Natural killer cell (primary cell): ENCODE data around the gene SOBP. TPM values are rescaled to one million over a fixed set of nuclear protein-coding genes. Genes with fewer than 3 reads are reported as not detected.

ENCODE experiments used
- ATAC-seq, 3 donors: fragments of 150-1000 bp in 2 of 3; fragments of 200-7000 bp in 1 of 3; cut with Tn5 transposase; 1 replicate in 1 of 3; 2 replicates in 2 of 3; pipeline ENCODE4 v1.10.0; 2021; ENCODE audit warnings: mild to moderate bottlenecking in 2 of 3, moderate library complexity in 2 of 3
- DNase-seq, 2 donors: peaks; one replicate each; pipeline versions ENCODE4 v3.0.0 to v3.0.0-alpha.2; 2013 to 2021; ENCODE audit warnings: mixed read lengths in 1 of 2
- H3K27ac ChIP-seq: one replicate; pipeline ENCODE4 v1.5.1; 2013; ENCODE audit warnings: mild to moderate bottlenecking, low read length
- H3K27me3 ChIP-seq: one replicate; pipeline ENCODE4 v1.6.1; 2013; ENCODE audit warnings: low read length; ENCODE audit not compliant: control insufficient read depth, insufficient read depth
- H3K36me3 ChIP-seq: one replicate; pipeline ENCODE4 v1.6.1; 2013; ENCODE audit warnings: low read length; ENCODE audit not compliant: control insufficient read depth, insufficient read depth
- H3K4me1 ChIP-seq: one replicate; pipeline ENCODE4 v1.6.1; 2013; ENCODE audit warnings: low read length; ENCODE audit not compliant: control insufficient read depth, insufficient read depth
- H3K4me3 ChIP-seq: one replicate; pipeline ENCODE4 v1.5.1; 2013; ENCODE audit warnings: low read length
- H3K9me3 ChIP-seq: one replicate; pipeline ENCODE4 v1.6.1; 2013; ENCODE audit warnings: low read length; ENCODE audit not compliant: control insufficient read depth, insufficient read depth
- H3K27ac Mint-ChIP-seq, 2 donors: one replicate each; pipeline ENCODE4 v1.8.0; 2022; ENCODE audit warnings: mild to moderate bottlenecking in 2 of 2, mixed read lengths in 2 of 2, moderate library complexity in 1 of 2
- H3K27me3 Mint-ChIP-seq, 2 donors: one replicate each; pipeline ENCODE4 v1.8.0; 2022; ENCODE audit warnings: low read depth in 2 of 2, mixed read lengths in 2 of 2
- H3K36me3 Mint-ChIP-seq: one replicate; pipeline ENCODE4 v1.8.0; 2022; ENCODE audit warnings: mixed read lengths
- H3K4me1 Mint-ChIP-seq, 2 donors: one replicate each; pipeline ENCODE4 v1.8.0; 2022; ENCODE audit warnings: mixed read lengths in 2 of 2
- H3K4me3 Mint-ChIP-seq: one replicate; pipeline ENCODE4 v1.8.0; 2022; ENCODE audit warnings: mild to moderate bottlenecking, moderate library complexity, mixed read lengths
- H3K9me3 Mint-ChIP-seq, 2 donors: one replicate each; pipeline ENCODE4 v1.8.0; 2022; ENCODE audit warnings: mixed read lengths in 2 of 2
- WGBS: methylation state at CpG from one replicate; pipeline ENCODE4 v1.1.7; 2013; ENCODE audit warnings: missing lambda C conversion rate; ENCODE audit not compliant: insufficient coverage; 5-methylcytosine and 5-hydroxymethylcytosine counted together
- intact Hi-C: fragments of 100-400 bp; cut with micrococcal nuclease; formaldehyde crosslinking; loops from one replicate; pipeline ENCODE4 v1.14.2; 2022
- total RNA-seq, 4 donors: library from RNA; stranded (reverse); fragments of 120-200 nt in 1 of 4; gene quantifications; one replicate each; pipeline versions ENCODE4 v1.2.3 to v1.2.4, GENCODE V29; 2013 to 2022
- TF ChIP-seq, protein P1 (sequence below): fragments of 200-600 bp; IDR thresholded peaks from one replicate; pipeline ENCODE4 v1.8.0; 2022; ENCODE audit warnings: antibody characterized with exemption

The SOBP gene
- total RNA-seq, 3 donors from 2014 or later (not counting 1 experiment from before 2014, with no cell fraction given), result 0.16 TPM; not detected in 1

DNA sequence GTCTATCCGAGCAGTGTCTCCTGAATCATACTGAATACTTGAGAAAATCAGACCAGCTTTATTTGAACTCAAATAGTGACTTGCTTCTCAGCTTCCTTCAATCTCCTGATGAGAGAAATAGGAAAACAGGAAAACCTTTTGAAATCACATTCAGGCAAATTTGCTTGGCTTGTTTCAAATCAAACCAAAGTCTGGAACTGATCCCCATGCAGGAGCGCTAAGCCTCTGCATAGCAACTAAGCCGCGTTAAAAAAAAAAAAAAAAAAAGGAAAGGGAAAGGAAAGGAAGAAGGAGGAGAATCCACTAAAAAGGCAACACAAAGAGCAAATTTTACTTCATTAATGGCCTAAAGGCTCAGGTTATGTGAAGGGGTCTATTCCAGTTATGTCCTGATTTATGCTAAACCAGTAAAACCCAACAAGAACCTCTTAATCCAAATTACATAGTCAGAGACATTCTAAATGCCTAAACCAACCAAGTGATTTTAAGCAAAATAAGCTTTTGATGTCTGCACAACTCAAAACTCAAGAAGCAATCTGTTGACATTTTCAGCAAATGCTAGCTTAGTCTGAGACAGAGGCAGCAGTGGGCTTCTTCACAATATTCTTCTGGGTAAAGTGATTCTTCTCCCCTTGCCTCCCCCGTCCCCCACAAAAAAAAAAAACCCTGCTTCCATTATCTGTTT lies 112.5 kb downstream of the SOBP start:
- Histone ChIP-seq H3K4me3 (no peak overlapping the region), H3K4me1 (no peaks in the 10 kb centered on the region), H3K36me3 (no peaks in the 10 kb centered on the region), H3K27ac (no peak overlapping the region), H3K27me3 (no peaks in the 10 kb centered on the region), H3K9me3 (no peaks in the 10 kb centered on the region)
- H3K27me3 Mint-ChIP-seq, result peaks cover 7 to 16% of the 10 kb centered on the region in 2 donors
- no peak overlapping the region for H3K4me3 Mint-ChIP-seq
- H3K9me3 Mint-ChIP-seq, result no peaks in the 10 kb centered on the region
- H3K27ac Mint-ChIP-seq, result no peak overlapping the region
- 80% methylated on average over 3 of the region's 5 CpGs for WGBS
- intact Hi-C loops, result no loop called here
- H3K4me1 Mint-ChIP-seq, result no peaks in the 10 kb centered on the region
- TF ChIP-seq, protein P1, sequence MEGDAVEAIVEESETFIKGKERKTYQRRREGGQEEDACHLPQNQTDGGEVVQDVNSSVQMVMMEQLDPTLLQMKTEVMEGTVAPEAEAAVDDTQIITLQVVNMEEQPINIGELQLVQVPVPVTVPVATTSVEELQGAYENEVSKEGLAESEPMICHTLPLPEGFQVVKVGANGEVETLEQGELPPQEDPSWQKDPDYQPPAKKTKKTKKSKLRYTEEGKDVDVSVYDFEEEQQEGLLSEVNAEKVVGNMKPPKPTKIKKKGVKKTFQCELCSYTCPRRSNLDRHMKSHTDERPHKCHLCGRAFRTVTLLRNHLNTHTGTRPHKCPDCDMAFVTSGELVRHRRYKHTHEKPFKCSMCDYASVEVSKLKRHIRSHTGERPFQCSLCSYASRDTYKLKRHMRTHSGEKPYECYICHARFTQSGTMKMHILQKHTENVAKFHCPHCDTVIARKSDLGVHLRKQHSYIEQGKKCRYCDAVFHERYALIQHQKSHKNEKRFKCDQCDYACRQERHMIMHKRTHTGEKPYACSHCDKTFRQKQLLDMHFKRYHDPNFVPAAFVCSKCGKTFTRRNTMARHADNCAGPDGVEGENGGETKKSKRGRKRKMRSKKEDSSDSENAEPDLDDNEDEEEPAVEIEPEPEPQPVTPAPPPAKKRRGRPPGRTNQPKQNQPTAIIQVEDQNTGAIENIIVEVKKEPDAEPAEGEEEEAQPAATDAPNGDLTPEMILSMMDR, result no peak
- H3K36me3 Mint-ChIP-seq, result no peaks in the 10 kb centered on the region
- no peak for DNase-seq
- no peak for ATAC-seq

DNA sequence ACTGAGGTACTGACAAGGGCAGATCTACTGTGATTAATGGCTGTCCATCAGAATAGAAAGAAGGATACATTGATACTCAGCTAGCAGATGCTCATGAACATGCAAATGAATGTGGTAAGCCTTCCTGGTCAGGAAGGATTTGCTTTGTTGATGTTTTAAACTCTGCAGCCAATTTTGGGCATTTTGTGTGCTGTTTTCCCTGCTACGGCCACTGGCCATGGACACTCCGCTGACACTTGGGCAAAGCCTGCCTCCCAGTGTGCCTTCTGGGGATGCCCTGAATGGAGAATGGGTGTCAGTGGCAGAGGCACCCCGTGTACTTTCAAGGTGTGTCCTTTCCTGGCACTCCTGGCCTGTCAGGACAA lies 113.1 kb downstream of the SOBP start:
- intact Hi-C loops, result no loop called here

DNA sequence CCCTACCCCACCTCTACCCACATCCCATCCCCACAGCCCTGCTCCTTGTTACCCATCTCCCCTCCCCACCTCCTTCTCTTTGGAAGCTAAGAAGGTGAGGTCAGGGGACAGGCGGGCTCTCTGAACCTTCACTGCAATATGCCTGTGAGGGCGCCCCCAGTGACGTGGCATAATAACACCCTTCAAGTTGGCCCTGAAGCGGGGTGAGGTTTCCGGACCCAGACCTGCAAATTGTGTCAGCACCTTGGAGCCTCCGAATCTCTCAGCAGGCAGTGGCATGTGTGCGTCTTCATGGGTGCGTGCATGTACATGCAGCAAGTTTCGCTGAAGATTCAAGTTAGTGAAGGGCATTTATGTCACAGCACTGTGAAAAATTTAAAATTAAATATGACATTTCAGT lies 114.6 kb downstream of the SOBP start:
- H3K27me3 Mint-ChIP-seq, result peaks cover 3 to 7% of the 10 kb centered on the region in 2 donors
- intact Hi-C loops, result no loop called here
- TF ChIP-seq, protein P1, result no peak
- Histone ChIP-seq H3K4me3 (no peak overlapping the region), H3K9me3 (no peaks in the 10 kb centered on the region), H3K4me1 (no peaks in the 10 kb centered on the region), H3K36me3 (no peaks in the 10 kb centered on the region), H3K27ac (no peak overlapping the region), H3K27me3 (no peaks in the 10 kb centered on the region)
- no peak overlapping the region for H3K4me3 Mint-ChIP-seq
- no peak for ATAC-seq
- no peaks in the 10 kb centered on the region for H3K4me1 Mint-ChIP-seq
- H3K27ac Mint-ChIP-seq, result no peak overlapping the region
- WGBS, result 94% methylated on average over 9 of the region's 9 CpGs
- H3K9me3 Mint-ChIP-seq, result no peaks in the 10 kb centered on the region
- no peak for DNase-seq
- no peaks in the 10 kb centered on the region for H3K36me3 Mint-ChIP-seq

More for the DNA sequence above, 113.1 kb downstream of the SOBP start:
- Mint-ChIP-seq H3K27me3 (peaks cover 6 to 11% of the 10 kb centered on the region in 2 donors), H3K4me3 (no peak overlapping the region), H3K9me3 (no peaks in the 10 kb centered on the region), H3K4me1 (no peaks in the 10 kb centered on the region), H3K27ac (no peak overlapping the region), H3K36me3 (no peaks in the 10 kb centered on the region)
- no peaks in the 10 kb centered on the region for H3K36me3 ChIP-seq
- ATAC-seq (no peak), DNase-seq (no peak)
- H3K9me3 ChIP-seq, result no peaks in the 10 kb centered on the region
- H3K27ac ChIP-seq, result no peak overlapping the region
- 76% methylated on average over 3 of the region's 3 CpGs for whole genome bisulfite sequencing
- TF ChIP-seq, protein P1, result no peak
- H3K4me3 ChIP-seq, result no peak overlapping the region
- H3K27me3 ChIP-seq, result no peaks in the 10 kb centered on the region
- H3K4me1 ChIP-seq, result no peaks in the 10 kb centered on the region

DNA sequence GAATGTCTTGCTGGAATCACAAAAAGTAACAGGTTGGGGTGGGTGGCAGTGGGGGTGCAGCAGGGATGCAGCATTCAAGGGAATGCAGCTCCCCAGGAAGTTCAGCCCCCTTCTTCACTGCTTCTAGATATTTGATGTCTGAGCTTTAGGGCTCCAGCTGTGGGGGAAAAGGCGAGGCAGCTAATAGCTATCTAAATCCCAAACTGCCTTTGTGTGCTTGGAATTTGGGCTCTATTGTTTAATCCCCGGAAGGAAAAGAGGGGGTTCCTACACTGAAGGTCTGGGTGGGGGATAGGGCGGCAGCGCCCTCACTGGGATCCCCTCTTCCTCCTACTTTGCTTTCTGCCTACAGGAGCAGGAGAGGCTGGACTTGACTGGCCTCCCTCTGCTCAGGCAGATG lies 116.5 kb downstream of the SOBP start:
- H3K36me3 Mint-ChIP-seq, result no peaks in the 10 kb centered on the region
- no peak for DNase-seq
- H3K27ac Mint-ChIP-seq, result no peak overlapping the region
- H3K4me1 ChIP-seq, result no peaks in the 10 kb centered on the region
- peaks cover 3 to 7% of the 10 kb centered on the region in 2 donors for H3K27me3 Mint-ChIP-seq
- H3K4me3 Mint-ChIP-seq, result no peak overlapping the region
- no peak overlapping the region for H3K4me3 ChIP-seq
- intact Hi-C loops, result no loop called here
- H3K9me3 Mint-ChIP-seq, result no peaks in the 10 kb centered on the region
- H3K9me3 ChIP-seq, result no peaks in the 10 kb centered on the region
- TF ChIP-seq, protein P1, result no peak
- no peaks in the 10 kb centered on the region for H3K36me3 ChIP-seq
- ATAC-seq, result no peak
- no peaks in the 10 kb centered on the region for H3K4me1 Mint-ChIP-seq
- 93% methylated on average over 2 of the region's 4 CpGs for WGBS
- no peak overlapping the region for H3K27ac ChIP-seq
- H3K27me3 ChIP-seq, result no peaks in the 10 kb centered on the region
